HepG2 (cell line): ENCODE results near the gene SMIM13.

Experiments
- CTCF ChIP-seq: sonication (generic); formaldehyde crosslinking; IDR thresholded peaks from 2 replicates; pipeline ENCODE4 v1.5.0; 2020; ENCODE audit warnings: mild to moderate bottlenecking, missing genetic modification reagents, moderate library complexity
- EP300 ChIP-seq, 3 experiments: sonication (generic) in 1 of 3; formaldehyde crosslinking in 1 of 3; IDR thresholded peaks; 2 replicates each; pipeline versions ENCODE4 v1.5.1 to v1.6.1; 2011 to 2020; ENCODE audit warnings: low read depth in 2 of 3, low read length in 2 of 3, borderline replicate concordance in 1 of 3, improper control_type of control experiment in 1 of 3, mild to moderate bottlenecking in 1 of 3, missing genetic modification reagents in 1 of 3, moderate library complexity in 1 of 3
- GZF1 ChIP-seq: sonication (generic); formaldehyde crosslinking; IDR thresholded peaks from 2 replicates; pipeline ENCODE4 v1.5.1; 2020; ENCODE audit warnings: mild to moderate bottlenecking, missing genetic modification reagents
- KAT2B ChIP-seq: fragments of 150-350 bp; IDR thresholded peaks from 2 replicates; pipeline ENCODE4 v1.6.1; 2014; ENCODE audit warnings: low read depth, low read length, borderline replicate concordance
- KAT7 ChIP-seq: IDR thresholded peaks from 2 replicates; pipeline ENCODE4 v1.6.1; 2018; ENCODE audit warnings: borderline replicate concordance, missing compliant biosample characterization
- MAZ ChIP-seq, 2 experiments: sonication (generic) in 1 of 2; formaldehyde crosslinking in 1 of 2; IDR thresholded peaks; 2 replicates each; pipeline versions ENCODE4 v1.5.0 to v1.6.1; 2012 to 2020; ENCODE audit warnings: low read depth in 2 of 2, mild to moderate bottlenecking in 2 of 2, borderline replicate concordance in 1 of 2, improper control_type of control experiment in 1 of 2, low read length in 1 of 2, missing genetic modification reagents in 1 of 2, moderate library complexity in 1 of 2
- POLR2AphosphoS5 ChIP-seq: IDR thresholded peaks from 2 replicates; pipeline ENCODE4 v1.6.1; 2012; ENCODE audit warnings: low read depth, low read length
- USF2 ChIP-seq, 2 experiments: sonication (generic) in 1 of 2; formaldehyde crosslinking in 1 of 2; IDR thresholded peaks; 2 replicates each; pipeline versions ENCODE4 v1.5.1 to v1.6.1; 2011 to 2020; ENCODE audit warnings: borderline replicate concordance in 1 of 2, low read depth in 1 of 2, low read length in 1 of 2, mild to moderate bottlenecking in 1 of 2, missing genetic modification reagents in 1 of 2, moderate library complexity in 1 of 2
- ZKSCAN8 ChIP-seq: IDR thresholded peaks from 2 replicates; pipeline ENCODE4 v1.6.1; 2016; ENCODE audit warnings: borderline replicate concordance, missing genetic modification reagents, missing compliant biosample characterization

DNA sequence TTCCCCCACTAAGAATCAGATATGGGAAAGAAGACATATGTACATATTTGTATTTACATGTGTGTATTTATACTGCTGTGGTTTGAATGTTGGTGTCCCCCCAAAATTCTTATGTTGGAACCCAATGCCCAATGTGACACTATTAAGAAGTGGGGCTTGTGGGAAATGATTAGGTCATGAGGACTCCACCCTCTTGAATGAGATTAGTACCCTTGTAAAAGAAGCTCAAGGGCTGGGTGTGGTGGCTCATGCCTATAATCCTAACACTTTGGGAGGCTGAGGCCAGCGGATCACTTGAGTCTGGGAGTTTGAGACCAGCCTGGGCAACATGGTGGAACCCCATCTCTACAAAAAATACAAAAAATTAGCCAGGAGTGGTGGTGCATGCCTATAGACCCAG is 3.9 kb upstream of the SMIM13 start:
- TF ChIP-seq CTCF (CRISPR knock-in tag) = no peak
- no peak for TF ChIP-seq USF2 (IDR thresholded peaks at IDR 0.05; ENCODE audit: low read depth, low read length)
- TF ChIP-seq USF2 (CRISPR knock-in tag; IDR thresholded peaks at IDR 0.05; ENCODE audit: borderline replicate concordance) = no peak
- no peak for TF ChIP-seq GZF1
- TF ChIP-seq KAT2B = no peak
- TF ChIP-seq KAT7 (CRISPR knock-in tag) = no peak
- TF ChIP-seq POLR2AphosphoS5 = no peak
- no peak for TF ChIP-seq MAZ (IDR thresholded peaks at IDR 0.05; ENCODE audit: borderline replicate concordance, low read depth, low read length)
- no peak for TF ChIP-seq MAZ (CRISPR knock-in tag; IDR thresholded peaks at IDR 0.05; ENCODE audit: low read depth)
- TF ChIP-seq EP300 (IDR thresholded peaks at IDR 0.05; ENCODE audit: low read depth in 2 of 2, low read length in 2 of 2) = no peak
- no peak for TF ChIP-seq EP300 (CRISPR knock-in tag; IDR thresholded peaks at IDR 0.05; ENCODE audit: borderline replicate concordance)
- no peak for TF ChIP-seq ZKSCAN8
